A549 (cell line): Measurements from ENCODE around the gene SMTN. TPM values are rescaled to one million over a fixed set of nuclear protein-coding genes. Genes with fewer than 3 reads are reported as not detected.

Experiments
- ATAC-seq, 2 experiments: fragments of 200-7000 bp in 1 of 2; fragments of >200 bp in 1 of 2; cut with Nextera tagmentation in 1 of 2; cut with Tn5 transposase in 1 of 2; 3 replicates each; pipeline versions ENCODE4 v1.8.0 to v1.9.1; 2018 to 2020; ENCODE audit warnings: mild to moderate bottlenecking in 1 of 2, moderate library complexity in 1 of 2
- CTCF ChIA-PET: fragments of 300-600 bp; sonication (Branson Sonifier 250); formaldehyde crosslinking; extraction: SDS; loops from one replicate; lab custom pipeline; 2021; ENCODE audit warnings: antibody characterized with exemption, inconsistent platforms; lab: Yijun Ruan, JAX
- POLR2A ChIA-PET: fragments of 350-600 bp; formaldehyde crosslinking; extraction: SDS; loops from one replicate; lab custom pipeline; 2021; ENCODE audit warnings: antibody characterized with exemption, inconsistent platforms; lab: Yijun Ruan, JAX
- DNase-seq, 2 experiments: peaks; one replicate each; pipeline versions ENCODE4 v3.0.0 to v3.0.0-alpha.2; 2011 to 2016; ENCODE audit warnings: low read depth in 1 of 2, low spot score in 1 of 2
- FAIRE-seq: peaks from 2 replicates; lab custom pipeline; 2011; peaks lifted over from hg19 to GRCh38; lab: Jason Lieb, UNC
- H3K27ac ChIP-seq, 2 experiments: fragments of >200 bp; sonication (Bioruptor Twin); formaldehyde crosslinking; 3 replicates each; pipeline ENCODE4 v1.5.1; 2016 to 2017
- H3K4me1 ChIP-seq: fragments of >200 bp; sonication (Bioruptor Twin); formaldehyde crosslinking; 3 replicates; pipeline ENCODE4 v1.6.1; 2016
- H3K4me2 ChIP-seq: fragments of >200 bp; sonication (Bioruptor Twin); formaldehyde crosslinking; 3 replicates; pipeline ENCODE4 v1.6.1; 2016
- H3K4me3 ChIP-seq: fragments of >200 bp; sonication (Bioruptor Twin); formaldehyde crosslinking; 3 replicates; pipeline ENCODE4 v1.5.1; 2016
- H3K9me3 ChIP-seq: fragments of >200 bp; sonication (Bioruptor Twin); formaldehyde crosslinking; 3 replicates; pipeline ENCODE4 v1.6.1; 2016
- ATOH8 ChIP-seq: fragments of 250-450 bp; sonication (Bioruptor Pico); IDR thresholded peaks from 2 replicates; pipeline ENCODE4 v1.5.0; 2020; ENCODE audit warnings: low read depth, mild to moderate bottlenecking, moderate library complexity
- BCL3 ChIP-seq: fragments of >200 bp; sonication (Bioruptor Twin); formaldehyde crosslinking; IDR thresholded peaks from 3 replicates; pipeline ENCODE4 v1.6.1; 2016
- CHD4 ChIP-seq: fragments of 200-600 bp; sonication (generic); IDR thresholded peaks from 2 replicates; pipeline ENCODE4 v1.6.1; 2016; ENCODE audit warnings: antibody characterized with exemption, mild to moderate bottlenecking, borderline replicate concordance
- CTCF ChIP-seq: fragments of >200 bp; sonication (Bioruptor Twin); formaldehyde crosslinking; IDR thresholded peaks from 3 replicates; pipeline ENCODE4 v1.5.1; 2016
- FOXS1 ChIP-seq: fragments of 250-450 bp; sonication (Bioruptor Pico); IDR thresholded peaks from 2 replicates; pipeline ENCODE4 v1.5.0; 2020; ENCODE audit warnings: mild to moderate bottlenecking, moderate library complexity
- HDAC2 ChIP-seq: fragments of 200-600 bp; sonication (generic); IDR thresholded peaks from 2 replicates; pipeline ENCODE4 v1.6.1; 2016
- KDM1A ChIP-seq: fragments of 200-600 bp; sonication (generic); IDR thresholded peaks from 2 replicates; pipeline ENCODE4 v1.6.1; 2016; ENCODE audit warnings: low read depth, mild to moderate bottlenecking
- KDM5A ChIP-seq: fragments of 200-600 bp; sonication (generic); IDR thresholded peaks from 2 replicates; pipeline ENCODE4 v1.6.1; 2016; ENCODE audit warnings: antibody characterized with exemption, mild to moderate bottlenecking
- MAFK ChIP-seq: fragments of 450-650 bp; IDR thresholded peaks from 2 replicates; pipeline ENCODE4 v1.6.1; 2014; ENCODE audit not compliant: partially characterized antibody
- MYC ChIP-seq: IDR thresholded peaks from 2 replicates; pipeline ENCODE4 v1.6.1; 2012; ENCODE audit warnings: mild to moderate bottlenecking, inconsistent platforms, low read length, improper control_type of control experiment, borderline replicate concordance
- NPAS2 ChIP-seq: fragments of 250-450 bp; sonication (Bioruptor Pico); IDR thresholded peaks from 2 replicates; pipeline ENCODE4 v1.8.0; 2022; ENCODE audit warnings: mild to moderate bottlenecking, moderate library complexity, borderline replicate concordance
- NR3C1 ChIP-seq: fragments of >200 bp; sonication (Bioruptor Twin); formaldehyde crosslinking; IDR thresholded peaks from 3 replicates; pipeline ENCODE4 v1.6.1; 2017
- POLR2A ChIP-seq: IDR thresholded peaks from 2 replicates; pipeline ENCODE4 v1.6.1; 2012; ENCODE audit warnings: mild to moderate bottlenecking, low read length
- SMC3 ChIP-seq: fragments of >200 bp; sonication (Bioruptor Twin); formaldehyde crosslinking; IDR thresholded peaks from 3 replicates; pipeline ENCODE4 v1.6.1; 2018; ENCODE audit warnings: inconsistent platforms
- SREBF2 ChIP-seq: fragments of 450-650 bp; IDR thresholded peaks from 2 replicates; pipeline ENCODE4 v1.6.1; 2014; ENCODE audit warnings: mild to moderate bottlenecking, moderate library complexity
- TP53 ChIP-seq: fragments of 250-450 bp; sonication (Bioruptor Pico); IDR thresholded peaks from 2 replicates; pipeline ENCODE4 v1.5.0; 2021; ENCODE audit warnings: mild to moderate bottlenecking, moderate library complexity
- ZNF302 ChIP-seq: fragments of 250-450 bp; sonication (Bioruptor Pico); IDR thresholded peaks from 2 replicates; pipeline ENCODE4 v1.9.0; 2021; ENCODE audit warnings: inconsistent platforms, mild to moderate bottlenecking, moderate library complexity
- ZSCAN20 ChIP-seq: fragments of 250-450 bp; sonication (Bioruptor Pico); IDR thresholded peaks from 2 replicates; pipeline ENCODE4 v1.8.0; 2022; ENCODE audit warnings: mild to moderate bottlenecking, moderate library complexity
- WGBS: methylation state at CpG from one replicate; pipeline ENCODE4 v1.1.6; 2017; ENCODE audit errors: missing lambda C conversion rate; 5-methylcytosine and 5-hydroxymethylcytosine counted together
- polyA plus RNA-seq, 4 experiments: library from polyadenylated mRNA; depleted of rRNA in 3 of 4; stranded (reverse); fragments of >200 nt; fragmentation: RNase III in 1 of 4; extraction: RNeasy Plus Mini Kit Qiagen cat#74134 plus additional on column Dnase treatment in 1 of 4; gene quantifications; 2 replicates in 3 of 4; 3 replicates in 1 of 4; pipeline ENCODE4 v1.2.3, GENCODE V29; 2011 to 2017
- TF ChIP-seq, protein P1 (sequence below): IDR thresholded peaks from 2 replicates; pipeline ENCODE4 v1.6.1; 2012; ENCODE audit warnings: low read depth, borderline replicate concordance
- TF ChIP-seq, protein P2 (sequence below): IDR thresholded peaks from 2 replicates; pipeline ENCODE4 v1.6.1; 2012
- TF ChIP-seq, protein P3 (sequence below): fragments of 250-450 bp; sonication (Bioruptor Pico); IDR thresholded peaks from 2 replicates; pipeline ENCODE4 v1.5.0; 2021; ENCODE audit warnings: mild to moderate bottlenecking, moderate library complexity, borderline replicate concordance

Gene SMTN
- polyA plus RNA-seq, 2 of the 4 experiments (the other 2 are of a cell fraction), result 12.7 to 33.1 TPM

DNA sequence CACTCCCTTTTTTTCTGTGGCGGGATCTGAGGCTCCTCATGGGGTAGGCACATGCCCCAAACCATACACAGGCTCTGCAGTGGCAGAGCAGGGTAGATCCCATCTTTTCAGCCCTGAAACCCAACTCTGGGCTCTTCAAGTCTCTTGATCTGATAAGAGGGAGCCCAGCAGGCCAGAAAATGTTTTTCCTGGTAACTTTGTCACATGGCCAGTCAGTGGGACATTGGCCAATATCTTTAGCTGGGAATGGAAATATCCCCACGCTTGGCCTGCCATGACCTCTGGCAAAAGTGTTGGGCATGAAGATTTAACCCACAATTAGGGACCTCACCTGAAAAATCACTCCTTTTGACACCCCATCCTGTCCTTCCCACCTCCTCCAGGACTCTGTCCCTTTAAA lies 49.8 kb downstream of the SMTN start:
- 87% methylated on average over 2 of the region's 2 CpGs for WGBS
- TF ChIP-seq ZSCAN20 (CRISPR knock-in tag), result no peak
- TF ChIP-seq POLR2A, result no peak
- no peak for TF ChIP-seq NPAS2 (CRISPR knock-in tag)
- TF ChIP-seq MYC, result no peak
- TF ChIP-seq, protein P1, sequence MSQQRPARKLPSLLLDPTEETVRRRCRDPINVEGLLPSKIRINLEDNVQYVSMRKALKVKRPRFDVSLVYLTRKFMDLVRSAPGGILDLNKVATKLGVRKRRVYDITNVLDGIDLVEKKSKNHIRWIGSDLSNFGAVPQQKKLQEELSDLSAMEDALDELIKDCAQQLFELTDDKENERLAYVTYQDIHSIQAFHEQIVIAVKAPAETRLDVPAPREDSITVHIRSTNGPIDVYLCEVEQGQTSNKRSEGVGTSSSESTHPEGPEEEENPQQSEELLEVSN, result no peak
- TF ChIP-seq HDAC2, result no peak
- TF ChIP-seq CTCF, result no peak
- TF ChIP-seq SMC3, result no peak
- no peak for TF ChIP-seq NR3C1
- TF ChIP-seq ATOH8 (CRISPR knock-in tag), result no peak
- no peak for TF ChIP-seq KDM1A
- TF ChIP-seq MAFK, result no peak
- no peak for TF ChIP-seq TP53 (CRISPR knock-in tag)
- CTCF ChIA-PET, result no interaction called here
- DNase-seq (no peak), ATAC-seq (no peak), FAIRE-seq (no peak)
- POLR2A ChIA-PET, result no interaction called here
- Histone ChIP-seq H3K4me1 (no peaks in the 10 kb centered on the region), H3K9me3 (no peaks in the 10 kb centered on the region), H3K4me2 (no peak overlapping the region), H3K4me3 (no peak overlapping the region), H3K27ac (no peak overlapping the region)

DNA sequence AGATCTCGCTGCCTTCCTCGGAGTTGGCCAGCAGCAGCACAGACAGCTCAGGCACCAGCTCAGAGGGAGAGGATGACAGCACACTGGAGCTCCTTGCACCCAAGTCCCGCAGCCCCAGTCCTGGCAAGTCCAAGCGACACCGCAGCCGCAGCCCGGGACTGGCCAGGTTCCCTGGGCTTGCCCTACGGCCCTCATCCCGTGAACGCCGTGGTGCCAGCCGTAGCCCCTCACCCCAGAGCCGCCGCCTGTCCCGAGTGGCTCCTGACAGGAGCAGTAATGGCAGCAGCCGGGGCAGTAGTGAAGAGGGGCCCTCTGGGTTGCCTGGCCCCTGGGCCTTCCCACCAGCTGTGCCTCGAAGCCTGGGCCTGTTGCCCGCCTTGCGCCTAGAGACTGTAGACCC lies 52.8 kb downstream of the SMTN start:
- TF ChIP-seq FOXS1 (CRISPR knock-in tag) (no peak), CHD4 (no peak), ZNF302 (CRISPR knock-in tag) (no peak), NR3C1 (no peak), KDM5A (no peak)
- TF ChIP-seq, protein P2, sequence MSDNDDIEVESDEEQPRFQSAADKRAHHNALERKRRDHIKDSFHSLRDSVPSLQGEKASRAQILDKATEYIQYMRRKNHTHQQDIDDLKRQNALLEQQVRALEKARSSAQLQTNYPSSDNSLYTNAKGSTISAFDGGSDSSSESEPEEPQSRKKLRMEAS, result no peak
- TF ChIP-seq, protein P3, sequence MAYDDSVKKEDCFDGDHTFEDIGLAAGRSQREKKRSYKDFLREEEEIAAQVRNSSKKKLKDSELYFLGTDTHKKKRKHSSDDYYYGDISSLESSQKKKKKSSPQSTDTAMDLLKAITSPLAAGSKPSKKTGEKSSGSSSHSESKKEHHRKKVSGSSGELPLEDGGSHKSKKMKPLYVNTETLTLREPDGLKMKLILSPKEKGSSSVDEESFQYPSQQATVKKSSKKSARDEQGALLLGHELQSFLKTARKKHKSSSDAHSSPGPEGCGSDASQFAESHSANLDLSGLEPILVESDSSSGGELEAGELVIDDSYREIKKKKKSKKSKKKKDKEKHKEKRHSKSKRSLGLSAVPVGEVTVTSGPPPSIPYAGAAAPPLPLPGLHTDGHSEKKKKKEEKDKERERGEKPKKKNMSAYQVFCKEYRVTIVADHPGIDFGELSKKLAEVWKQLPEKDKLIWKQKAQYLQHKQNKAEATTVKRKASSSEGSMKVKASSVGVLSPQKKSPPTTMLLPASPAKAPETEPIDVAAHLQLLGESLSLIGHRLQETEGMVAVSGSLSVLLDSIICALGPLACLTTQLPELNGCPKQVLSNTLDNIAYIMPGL (CRISPR knock-in tag), result no peak
- CTCF ChIA-PET, result interaction anchor here (0.8 to 2.8 kb wide), 2 partner anchors 15 to 26 kb away, joined by 3 to 15 read pairs; partner anchors contain the start of gene SELENOM
- no peak for FAIRE-seq

DNA sequence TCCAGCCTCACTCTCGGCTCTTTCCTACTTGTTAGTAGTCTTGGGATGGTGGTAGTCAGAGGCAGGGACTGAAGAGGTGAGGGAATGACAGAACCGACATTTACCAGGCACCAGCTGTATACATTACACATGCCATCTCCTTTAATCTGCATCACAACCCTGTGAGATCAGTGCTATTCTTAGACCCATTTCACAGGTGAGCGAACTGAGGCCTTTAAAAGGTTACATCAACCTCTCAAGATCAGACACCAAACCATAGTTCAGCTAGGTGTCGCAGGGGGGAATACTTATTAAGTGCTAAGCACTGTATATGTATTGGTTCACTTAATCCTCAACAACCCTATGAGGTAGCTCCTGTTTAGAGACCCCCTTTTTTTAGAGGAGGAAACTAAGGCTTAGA lies 53.6 kb downstream of the SMTN start:
- Histone ChIP-seq H3K9me3 (no peaks in the 10 kb centered on the region), H3K4me3 (no peak overlapping the region), H3K4me1 (no peaks in the 10 kb centered on the region), H3K27ac (no peak overlapping the region), H3K4me2 (no peak overlapping the region)
- ChIA-PET CTCF (interaction anchor here (0.8 to 2.8 kb wide), 3 partner anchors 14 to 27 kb away, joined by 3 to 15 read pairs (median 4); partner anchors contain the start of gene SELENOM), POLR2A (no interaction called here)
- 65% methylated on average over 4 of the region's 4 CpGs for WGBS
- FAIRE-seq (no peak), ATAC-seq (no peak), DNase-seq (no peak)
- TF ChIP-seq BCL3, result no peak
- no peak for TF ChIP-seq SREBF2

More for the DNA sequence above, 52.8 kb downstream of the SMTN start:
- no peak overlapping the region for H3K4me2 ChIP-seq
- H3K4me3 ChIP-seq, result no peak overlapping the region
- H3K9me3 ChIP-seq, result no peaks in the 10 kb centered on the region
- ATAC-seq (no peak), DNase-seq (no peak)
- POLR2A ChIA-PET, result no interaction called here
- no peak overlapping the region for H3K27ac ChIP-seq
- H3K4me1 ChIP-seq, result no peaks in the 10 kb centered on the region
- 95% methylated on average over 3 of the region's 19 CpGs for WGBS
